Testis (tissue), 2 donors: ENCODE data around the gene CLEC18B.
"Not testable (repeated sequence)": the region's sequence is repeated elsewhere in the genome, so short reads cannot be mapped to it uniquely, and the experiment has no call there.

ENCODE experiments used
- POLR2A ChIP-seq: fragments of 450-650 bp; IDR thresholded peaks from one replicate; pipeline ENCODE4 v1.6.1; 2017; ENCODE audit warnings: antibody characterized with exemption, mild to moderate bottlenecking, moderate library complexity
- TF ChIP-seq, protein P1 (sequence below), 3 experiments: fragments of 450-650 bp in 2 of 3; fragments of 200-600 bp in 1 of 3; sonication (generic) in 1 of 3; IDR thresholded peaks; one replicate each; pipeline ENCODE4 v1.5.1; 2016 to 2019; ENCODE audit warnings: antibody characterized with exemption in 3 of 3, mild to moderate bottlenecking in 2 of 3, moderate library complexity in 1 of 3

DNA sequence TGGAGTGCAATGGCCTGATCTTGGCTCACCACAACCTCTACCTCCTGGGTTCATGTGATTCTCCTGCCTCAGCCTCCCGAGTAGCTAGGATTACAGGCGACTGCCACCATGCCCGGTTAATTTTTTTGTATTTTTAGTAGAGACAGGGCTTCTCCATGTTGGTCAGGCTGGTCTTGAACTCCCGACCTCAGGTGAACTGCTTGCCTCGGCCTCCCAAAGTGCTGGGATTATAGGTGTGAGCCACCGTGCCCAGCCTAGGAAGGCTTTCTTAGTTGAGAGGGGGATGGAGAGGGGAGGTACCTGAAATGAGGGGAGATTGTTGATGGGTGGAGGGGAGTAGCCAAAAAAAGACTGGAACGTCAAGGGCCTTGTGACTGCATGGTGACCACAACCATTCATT, 7.4 kb downstream of the CLEC18B start:
- TF ChIP-seq, protein P1, sequence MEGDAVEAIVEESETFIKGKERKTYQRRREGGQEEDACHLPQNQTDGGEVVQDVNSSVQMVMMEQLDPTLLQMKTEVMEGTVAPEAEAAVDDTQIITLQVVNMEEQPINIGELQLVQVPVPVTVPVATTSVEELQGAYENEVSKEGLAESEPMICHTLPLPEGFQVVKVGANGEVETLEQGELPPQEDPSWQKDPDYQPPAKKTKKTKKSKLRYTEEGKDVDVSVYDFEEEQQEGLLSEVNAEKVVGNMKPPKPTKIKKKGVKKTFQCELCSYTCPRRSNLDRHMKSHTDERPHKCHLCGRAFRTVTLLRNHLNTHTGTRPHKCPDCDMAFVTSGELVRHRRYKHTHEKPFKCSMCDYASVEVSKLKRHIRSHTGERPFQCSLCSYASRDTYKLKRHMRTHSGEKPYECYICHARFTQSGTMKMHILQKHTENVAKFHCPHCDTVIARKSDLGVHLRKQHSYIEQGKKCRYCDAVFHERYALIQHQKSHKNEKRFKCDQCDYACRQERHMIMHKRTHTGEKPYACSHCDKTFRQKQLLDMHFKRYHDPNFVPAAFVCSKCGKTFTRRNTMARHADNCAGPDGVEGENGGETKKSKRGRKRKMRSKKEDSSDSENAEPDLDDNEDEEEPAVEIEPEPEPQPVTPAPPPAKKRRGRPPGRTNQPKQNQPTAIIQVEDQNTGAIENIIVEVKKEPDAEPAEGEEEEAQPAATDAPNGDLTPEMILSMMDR (IDR thresholded peaks at IDR 0.05): not testable (repeated sequence)
- TF ChIP-seq POLR2A: not testable (repeated sequence)
